MM.1S (cell line): ENCODE measurements around the gene KRT5.

Source experiments
- DNase-seq: peaks from one replicate; pipeline ENCODE4 v3.0.0-alpha.2; 2015
- H2AFZ ChIP-seq: fragments of 300-600 bp; sonication (generic); 2 replicates; pipeline ENCODE4 v1.6.0; 2016; ENCODE audit warnings: antibody characterized with exemption, low read length
- H3F3A ChIP-seq: fragments of 300-600 bp; sonication (generic); 2 replicates; pipeline ENCODE4 v1.6.1; 2016; ENCODE audit warnings: mild to moderate bottlenecking, antibody characterized with exemption, low read length, moderate library complexity, mixed read lengths; ENCODE audit not compliant: insufficient read depth
- H3K27ac ChIP-seq: fragments of 300-600 bp; sonication (generic); 2 replicates; pipeline ENCODE4 v1.5.1; 2016; ENCODE audit warnings: mild to moderate bottlenecking, low read length
- H3K27me3 ChIP-seq: fragments of 300-600 bp; sonication (generic); replicated peaks from 2 replicates; pipeline ENCODE4 v1.6.0; 2016; ENCODE audit warnings: low read length; ENCODE audit not compliant: insufficient read depth
- H3K36me3 ChIP-seq: fragments of 300-600 bp; sonication (generic); replicated peaks from 2 replicates; pipeline ENCODE4 v1.6.1; 2016; ENCODE audit warnings: mild to moderate bottlenecking, low read length, mixed read lengths; ENCODE audit not compliant: insufficient read depth
- H3K4me1 ChIP-seq: fragments of 300-600 bp; sonication (generic); 2 replicates; pipeline ENCODE4 v1.6.1; 2016; ENCODE audit warnings: low read length, mixed read lengths
- H3K4me2 ChIP-seq: fragments of 300-600 bp; sonication (generic); 2 replicates; pipeline ENCODE4 v1.6.0; 2016; ENCODE audit warnings: low read depth, low read length
- H3K4me3 ChIP-seq: fragments of 300-600 bp; sonication (generic); 2 replicates; pipeline ENCODE4 v1.5.1; 2016; ENCODE audit warnings: low read length, mixed read lengths
- H3K79me2 ChIP-seq: fragments of 300-600 bp; sonication (generic); 2 replicates; pipeline ENCODE4 v1.6.1; 2016; ENCODE audit warnings: mixed run types, low read length, mixed read lengths
- H3K9ac ChIP-seq: fragments of 300-600 bp; sonication (generic); 2 replicates; pipeline ENCODE4 v1.6.1; 2016; ENCODE audit warnings: low read length, mixed read lengths
- H3K9me2 ChIP-seq: fragments of 300-600 bp; sonication (generic); replicated peaks from 2 replicates; pipeline ENCODE4 v1.6.1; 2016; ENCODE audit warnings: mild to moderate bottlenecking, low read length, mixed read lengths; ENCODE audit not compliant: insufficient read depth
- H3K9me3 ChIP-seq: fragments of 300-600 bp; sonication (generic); replicated peaks from 2 replicates; pipeline ENCODE4 v1.6.1; 2016; ENCODE audit warnings: mild to moderate bottlenecking, low read length, mixed read lengths; ENCODE audit not compliant: insufficient read depth
- H4K20me1 ChIP-seq: fragments of 300-600 bp; sonication (generic); 2 replicates; pipeline ENCODE4 v1.6.1; 2016; ENCODE audit warnings: mild to moderate bottlenecking, low read length, moderate library complexity, mixed read lengths; ENCODE audit not compliant: insufficient read depth
- EZH2 ChIP-seq: fragments of 300-600 bp; sonication (generic); optimal IDR thresholded peaks from 2 replicates; pipeline ENCODE3; 2017; ENCODE audit warnings: low read depth, mild to moderate bottlenecking, antibody characterized with exemption, low read length, mixed read lengths
- EZH2phosphoT487 ChIP-seq: fragments of 300-600 bp; sonication (generic); IDR thresholded peaks from 2 replicates; pipeline ENCODE4 v1.6.1; 2018; ENCODE audit warnings: antibody characterized with exemption, low read length
- TF ChIP-seq, protein P1 (sequence below): fragments of 300-600 bp; sonication (generic); IDR thresholded peaks from 2 replicates; pipeline ENCODE4 v1.5.1; 2016; ENCODE audit warnings: antibody characterized with exemption, low read length, mixed read lengths

Gene KRT5

DNA sequence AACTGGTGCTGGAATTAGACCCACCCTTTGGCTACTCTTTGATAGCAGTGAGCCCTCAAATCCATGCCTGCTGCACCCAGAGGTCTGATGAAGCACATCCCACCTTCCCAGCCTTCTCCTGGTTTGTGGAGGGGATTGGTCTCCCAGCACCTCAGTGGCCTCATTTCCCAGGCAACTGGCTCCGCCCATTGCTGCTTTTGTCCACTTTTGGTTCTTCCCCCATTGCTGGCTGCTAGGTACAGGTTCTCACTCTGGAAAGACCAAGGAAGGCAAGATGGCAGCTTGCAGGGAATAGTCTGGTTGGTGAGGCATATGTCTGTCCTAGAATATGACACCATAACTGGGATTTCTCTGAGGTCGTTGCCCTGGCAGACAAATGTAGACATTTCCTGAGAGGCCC, 10.2 kb upstream of the KRT5 start:
- H3K4me2 ChIP-seq, result no peak overlapping the region
- DNase-seq, result no peak
- H3K4me1 ChIP-seq, result no peaks in the 10 kb centered on the region
- H3K79me2 ChIP-seq, result no peaks in the 10 kb centered on the region
- no peak overlapping the region for H3K27ac ChIP-seq
- H4K20me1 ChIP-seq, result no peaks in the 10 kb centered on the region
- H3K27me3 ChIP-seq, result peaks cover 40% of the 10 kb centered on the region
- H3K9me2 ChIP-seq, result no peaks in the 10 kb centered on the region
- H3K36me3 ChIP-seq, result no peaks in the 10 kb centered on the region
- H3K9me3 ChIP-seq, result no peaks in the 10 kb centered on the region
- no peak overlapping the region for H3K9ac ChIP-seq
- no peak overlapping the region for H3K4me3 ChIP-seq
- H3F3A ChIP-seq, result no peaks in the 10 kb centered on the region
- TF ChIP-seq EZH2, result no peak
- TF ChIP-seq EZH2phosphoT487, result no peak
- TF ChIP-seq, protein P1, sequence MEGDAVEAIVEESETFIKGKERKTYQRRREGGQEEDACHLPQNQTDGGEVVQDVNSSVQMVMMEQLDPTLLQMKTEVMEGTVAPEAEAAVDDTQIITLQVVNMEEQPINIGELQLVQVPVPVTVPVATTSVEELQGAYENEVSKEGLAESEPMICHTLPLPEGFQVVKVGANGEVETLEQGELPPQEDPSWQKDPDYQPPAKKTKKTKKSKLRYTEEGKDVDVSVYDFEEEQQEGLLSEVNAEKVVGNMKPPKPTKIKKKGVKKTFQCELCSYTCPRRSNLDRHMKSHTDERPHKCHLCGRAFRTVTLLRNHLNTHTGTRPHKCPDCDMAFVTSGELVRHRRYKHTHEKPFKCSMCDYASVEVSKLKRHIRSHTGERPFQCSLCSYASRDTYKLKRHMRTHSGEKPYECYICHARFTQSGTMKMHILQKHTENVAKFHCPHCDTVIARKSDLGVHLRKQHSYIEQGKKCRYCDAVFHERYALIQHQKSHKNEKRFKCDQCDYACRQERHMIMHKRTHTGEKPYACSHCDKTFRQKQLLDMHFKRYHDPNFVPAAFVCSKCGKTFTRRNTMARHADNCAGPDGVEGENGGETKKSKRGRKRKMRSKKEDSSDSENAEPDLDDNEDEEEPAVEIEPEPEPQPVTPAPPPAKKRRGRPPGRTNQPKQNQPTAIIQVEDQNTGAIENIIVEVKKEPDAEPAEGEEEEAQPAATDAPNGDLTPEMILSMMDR, result no peak
- H2AFZ ChIP-seq, result no peak overlapping the region

DNA sequence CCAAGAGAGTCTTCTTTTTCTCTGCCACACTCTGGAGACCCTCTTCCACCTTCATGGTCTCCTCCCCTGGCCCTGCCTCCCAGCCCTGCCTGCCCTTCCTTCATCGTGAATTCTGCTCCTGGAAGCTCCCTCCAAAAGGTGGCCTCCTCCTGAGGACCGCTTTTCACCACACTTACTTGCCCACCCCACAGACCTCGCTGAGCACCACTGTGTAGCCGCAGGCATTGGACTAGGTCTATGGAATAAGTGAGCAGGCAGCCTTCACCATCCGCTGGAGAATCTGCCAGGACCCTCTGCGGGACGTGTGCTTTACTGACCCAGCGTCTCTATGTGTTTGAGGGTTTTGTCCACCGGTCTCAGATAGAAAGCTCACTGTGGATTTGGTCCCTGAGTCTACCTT, 9.7 kb upstream of the KRT5 start:
- H3K4me1 ChIP-seq, result no peaks in the 10 kb centered on the region
- no peak for DNase-seq
- no peak for TF ChIP-seq EZH2
- TF ChIP-seq EZH2phosphoT487, result no peak
- TF ChIP-seq, protein P1, result no peak

DNA sequence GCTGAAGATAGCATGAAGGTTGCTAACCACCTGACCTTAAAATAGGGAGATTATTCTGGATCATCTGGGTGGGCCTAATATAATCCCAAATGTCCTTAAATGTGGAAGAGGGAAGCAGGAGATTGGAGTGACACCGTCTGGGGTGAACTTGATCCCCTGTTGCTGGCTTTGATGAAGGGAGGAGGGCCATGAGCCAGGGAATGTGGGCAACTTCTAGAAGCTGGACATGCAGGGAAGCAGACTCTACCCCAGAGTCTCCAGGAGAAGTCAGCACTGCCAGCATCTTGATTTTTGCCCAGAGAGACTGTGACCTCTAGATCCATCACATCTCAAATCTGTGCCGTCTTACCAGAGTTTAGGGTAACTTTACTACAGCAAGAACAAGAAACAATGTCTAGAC, 9.2 kb upstream of the KRT5 start:
- no peak for DNase-seq
- Histone ChIP-seq H3F3A (no peaks in the 10 kb centered on the region), H3K27ac (no peak overlapping the region), H3K9me3 (no peaks in the 10 kb centered on the region), H3K4me1 (no peaks in the 10 kb centered on the region), H3K27me3 (peaks cover 49% of the 10 kb centered on the region), H3K79me2 (no peaks in the 10 kb centered on the region), H3K4me3 (no peak overlapping the region), H3K4me2 (no peak overlapping the region), H3K36me3 (no peaks in the 10 kb centered on the region), H3K9ac (no peak overlapping the region), H2AFZ (no peak overlapping the region), H3K9me2 (no peaks in the 10 kb centered on the region), H4K20me1 (no peaks in the 10 kb centered on the region)
- TF ChIP-seq EZH2 (no peak), EZH2phosphoT487 (no peak)
- TF ChIP-seq, protein P1, result no peak

More for the DNA sequence above, 9.7 kb upstream of the KRT5 start:
- no peaks in the 10 kb centered on the region for H3F3A ChIP-seq
- H3K79me2 ChIP-seq, result no peaks in the 10 kb centered on the region
- H3K27ac ChIP-seq, result no peak overlapping the region
- H3K9me3 ChIP-seq, result no peaks in the 10 kb centered on the region
- H3K27me3 ChIP-seq, result peaks cover 45% of the 10 kb centered on the region
- H3K4me2 ChIP-seq, result no peak overlapping the region
- no peaks in the 10 kb centered on the region for H3K9me2 ChIP-seq
- no peaks in the 10 kb centered on the region for H4K20me1 ChIP-seq
- H3K36me3 ChIP-seq, result no peaks in the 10 kb centered on the region
- H3K4me3 ChIP-seq, result no peak overlapping the region
- H3K9ac ChIP-seq, result no peak overlapping the region
- no peak overlapping the region for H2AFZ ChIP-seq
